SK-N-SH (cell line): ENCODE data around the gene SLCO3A1. TPM values are rescaled to one million over a fixed set of nuclear protein-coding genes. Genes with fewer than 3 reads are reported as not detected.

Source experiments
- CTCF ChIA-PET: fragments of 300-600, 350-600 bp; formaldehyde crosslinking; extraction: SDS; loops from one replicate; lab custom pipeline; 2021; lab: Yijun Ruan, JAX
- POLR2A ChIA-PET: fragments of 350-600 bp; sonication (Branson Sonifier 250); formaldehyde crosslinking; extraction: SDS; loops from one replicate; lab custom pipeline; 2020; ENCODE audit warnings: antibody characterized with exemption, inconsistent platforms; lab: Yijun Ruan, JAX
- DNase-seq: peaks from one replicate; pipeline ENCODE4 v3.0.0; 2012
- H2AFZ ChIP-seq: fragments of 200-600 bp; sonication (generic); 2 replicates; pipeline ENCODE4 v1.8.1; 2016; ENCODE audit warnings: antibody characterized with exemption, mild to moderate bottlenecking, low read depth
- H3F3A ChIP-seq: fragments of 200-600 bp; sonication (generic); replicated peaks from 2 replicates; pipeline ENCODE3; 2016; ENCODE audit warnings: antibody characterized with exemption, mild to moderate bottlenecking; ENCODE audit not compliant: insufficient read depth
- H3K27ac ChIP-seq, 2 experiments: fragments of 200-500 bp in 1 of 2; fragments of 200-600 bp in 1 of 2; sonication (Bioruptor generic) in 1 of 2; sonication (generic), shearing (Covaris generic) in 1 of 2; 2 replicates each; pipeline versions ENCODE4 v1.5.1 to v1.6.1; 2014 to 2016; ENCODE audit warnings: low read depth in 2 of 2, inconsistent platforms in 1 of 2, low read length in 1 of 2, mild to moderate bottlenecking in 1 of 2, mixed read lengths in 1 of 2
- H3K27me3 ChIP-seq: fragments of 200-600 bp; sonication (generic), shearing (Covaris generic); 2 replicates; pipeline ENCODE4 v1.6.1; 2016; ENCODE audit warnings: mixed run types; ENCODE audit not compliant: insufficient read depth
- H3K36me3 ChIP-seq, 2 experiments: fragments of 200-500 bp in 1 of 2; fragments of 200-600 bp in 1 of 2; sonication (Bioruptor generic) in 1 of 2; sonication (generic) in 1 of 2; replicated peaks in 1 of 2; 2 replicates each; pipeline versions ENCODE3 to v1.5.1; 2014 to 2016; ENCODE audit warnings: low read length in 1 of 2, mild to moderate bottlenecking in 1 of 2; ENCODE audit not compliant: insufficient read depth in 2 of 2, control insufficient read depth in 1 of 2
- H3K4me1 ChIP-seq, 2 experiments: fragments of 200-500 bp in 1 of 2; fragments of 200-600 bp in 1 of 2; sonication (Bioruptor generic) in 1 of 2; sonication (generic), shearing (Covaris generic) in 1 of 2; 2 replicates each; pipeline versions ENCODE4 v1.5.1 to v1.6.1; 2014 to 2016; ENCODE audit warnings: low read depth in 1 of 2, low read length in 1 of 2, mixed run types in 1 of 2; ENCODE audit not compliant: insufficient read depth in 2 of 2, control insufficient read depth in 1 of 2
- H3K4me2 ChIP-seq: fragments of 200-600 bp; sonication (generic), shearing (Covaris generic); 2 replicates; pipeline ENCODE4 v1.6.1; 2017; ENCODE audit warnings: mixed run types
- H3K4me3 ChIP-seq, 2 experiments: fragments of 200-500 bp in 1 of 2; fragments of 200-600 bp in 1 of 2; sonication (Bioruptor generic) in 1 of 2; sonication (generic), shearing (Covaris generic) in 1 of 2; 2 replicates each; pipeline versions ENCODE4 v1.5.1 to v1.8.1; 2014 to 2016; ENCODE audit warnings: low read depth in 2 of 2, inconsistent platforms in 1 of 2, low read length in 1 of 2, mild to moderate bottlenecking in 1 of 2, mixed read lengths in 1 of 2, moderate library complexity in 1 of 2
- H3K79me2 ChIP-seq: fragments of 200-600 bp; sonication (generic); 2 replicates; pipeline ENCODE4 v1.8.1; 2017; ENCODE audit warnings: mild to moderate bottlenecking; ENCODE audit not compliant: insufficient read depth
- H3K9ac ChIP-seq: fragments of 200-600 bp; sonication (generic); 2 replicates; pipeline ENCODE4 v1.6.1; 2017; ENCODE audit warnings: mixed run types
- H3K9me2 ChIP-seq: fragments of 200-600 bp; sonication (generic); 2 replicates; pipeline ENCODE4 v1.6.1; 2017; ENCODE audit warnings: mixed run types
- H3K9me3 ChIP-seq: fragments of 200-600 bp; sonication (generic); 2 replicates; pipeline ENCODE4 v1.6.1; 2017; ENCODE audit warnings: mixed run types, mild to moderate bottlenecking, moderate library complexity
- H4K20me1 ChIP-seq: fragments of 200-600 bp; sonication (generic); 2 replicates; pipeline ENCODE4 v1.6.1; 2017; ENCODE audit warnings: mild to moderate bottlenecking, mixed run types; ENCODE audit not compliant: insufficient read depth
- EP300 ChIP-seq, 2 experiments: IDR thresholded peaks; 2 replicates each; pipeline versions ENCODE4 v1.4.0 to v1.6.1; 2012; ENCODE audit warnings: borderline replicate concordance in 1 of 2, low read depth in 1 of 2, low read length in 1 of 2
- FOSL2 ChIP-seq: IDR thresholded peaks from 2 replicates; pipeline ENCODE4 v1.4.0; 2012; ENCODE audit warnings: low read depth, mild to moderate bottlenecking, moderate library complexity, borderline replicate concordance
- FOXJ3 ChIP-seq: sonication (generic); formaldehyde crosslinking; IDR thresholded peaks from 2 replicates; pipeline ENCODE4 v1.5.1; 2020; ENCODE audit warnings: mild to moderate bottlenecking, missing genetic modification reagents
- FOXM1 ChIP-seq: IDR thresholded peaks from 2 replicates; pipeline ENCODE4 v1.4.0; 2012; ENCODE audit warnings: low read depth, mild to moderate bottlenecking
- GATA2 ChIP-seq: sonication (generic); formaldehyde crosslinking; IDR thresholded peaks from 2 replicates; pipeline ENCODE4 v1.5.0; 2020; ENCODE audit warnings: mild to moderate bottlenecking, missing genetic modification reagents
- NRF1 ChIP-seq: IDR thresholded peaks from 2 replicates; pipeline ENCODE4 v1.6.1; 2012; ENCODE audit warnings: low read depth, mild to moderate bottlenecking, low read length
- TAF1 ChIP-seq: IDR thresholded peaks from 2 replicates; pipeline ENCODE4 v1.6.1; 2012; ENCODE audit warnings: low read depth, mild to moderate bottlenecking, low read length, moderate library complexity, borderline replicate concordance
- TEAD4 ChIP-seq: IDR thresholded peaks from 2 replicates; pipeline ENCODE4 v1.4.0; 2012; ENCODE audit warnings: mild to moderate bottlenecking, borderline replicate concordance; ENCODE audit not compliant: insufficient read depth
- YY1 ChIP-seq: IDR thresholded peaks from 2 replicates; pipeline ENCODE4 v1.4.0; 2012; ENCODE audit warnings: low read depth, mild to moderate bottlenecking
- WGBS: methylation state at CpG from one replicate; pipeline ENCODE4 v1.1.6; 2017; ENCODE audit warnings: low lambda C conversion rate; 5-methylcytosine and 5-hydroxymethylcytosine counted together
- polyA plus RNA-seq, 3 experiments: library from polyadenylated mRNA; depleted of rRNA; stranded (reverse); fragments of >200 nt; gene quantifications; 2 replicates each; pipeline ENCODE4 v1.2.3, GENCODE V29; 2012
- TF ChIP-seq, protein P1 (sequence below): IDR thresholded peaks from 2 replicates; pipeline ENCODE4 v1.4.0; 2012; ENCODE audit warnings: low read depth, borderline replicate concordance
- TF ChIP-seq, protein P2 (sequence below): IDR thresholded peaks from 2 replicates; pipeline ENCODE4; 2012
- TF ChIP-seq, protein P3 (sequence below): IDR thresholded peaks from 2 replicates; pipeline ENCODE4 v1.4.0; 2012; ENCODE audit warnings: low read depth
- TF ChIP-seq, protein P4 (sequence below): IDR thresholded peaks from 2 replicates; pipeline ENCODE4 v1.4.0; 2012; ENCODE audit warnings: low read depth, borderline replicate concordance
- TF ChIP-seq, protein P5 (sequence below): fragments of 150-350 bp; IDR thresholded peaks from 2 replicates; pipeline ENCODE4 v1.6.1; 2016; ENCODE audit warnings: mild to moderate bottlenecking, low read depth, low read length
- TF ChIP-seq, protein P6 (sequence below): fragments of 150-350 bp; IDR thresholded peaks from 2 replicates; pipeline ENCODE4 v1.6.1; 2017; ENCODE audit warnings: antibody characterized with exemption, low read length, low read depth, borderline replicate concordance

SLCO3A1 gene
- polyA plus RNA-seq, 1 of the 3 experiments (the other 2 are of a cell fraction) = 19.7 TPM

DNA sequence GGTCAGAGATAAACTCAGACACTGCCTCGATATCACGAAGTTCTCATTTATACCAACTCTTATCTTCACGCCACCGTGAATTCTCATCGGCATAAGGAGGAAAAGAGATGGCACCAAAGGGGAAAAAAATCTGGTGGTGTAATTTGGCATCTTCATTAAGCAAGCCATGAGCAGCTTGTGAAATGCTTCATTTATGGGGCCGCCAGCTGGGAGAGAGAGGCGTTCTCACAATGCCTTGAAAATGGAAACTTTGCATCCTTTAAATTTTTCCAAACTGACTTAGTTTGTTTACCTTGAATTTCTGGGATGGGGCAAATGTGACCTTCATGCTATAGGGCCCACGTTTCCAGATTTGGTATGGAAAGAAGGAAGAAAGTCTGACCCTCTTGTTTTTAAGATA, 297.7 kb downstream of the SLCO3A1 start:
- TF ChIP-seq, protein P1, sequence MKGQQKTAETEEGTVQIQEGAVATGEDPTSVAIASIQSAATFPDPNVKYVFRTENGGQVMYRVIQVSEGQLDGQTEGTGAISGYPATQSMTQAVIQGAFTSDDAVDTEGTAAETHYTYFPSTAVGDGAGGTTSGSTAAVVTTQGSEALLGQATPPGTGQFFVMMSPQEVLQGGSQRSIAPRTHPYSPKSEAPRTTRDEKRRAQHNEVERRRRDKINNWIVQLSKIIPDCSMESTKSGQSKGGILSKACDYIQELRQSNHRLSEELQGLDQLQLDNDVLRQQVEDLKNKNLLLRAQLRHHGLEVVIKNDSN = no peak
- TF ChIP-seq, protein P2, sequence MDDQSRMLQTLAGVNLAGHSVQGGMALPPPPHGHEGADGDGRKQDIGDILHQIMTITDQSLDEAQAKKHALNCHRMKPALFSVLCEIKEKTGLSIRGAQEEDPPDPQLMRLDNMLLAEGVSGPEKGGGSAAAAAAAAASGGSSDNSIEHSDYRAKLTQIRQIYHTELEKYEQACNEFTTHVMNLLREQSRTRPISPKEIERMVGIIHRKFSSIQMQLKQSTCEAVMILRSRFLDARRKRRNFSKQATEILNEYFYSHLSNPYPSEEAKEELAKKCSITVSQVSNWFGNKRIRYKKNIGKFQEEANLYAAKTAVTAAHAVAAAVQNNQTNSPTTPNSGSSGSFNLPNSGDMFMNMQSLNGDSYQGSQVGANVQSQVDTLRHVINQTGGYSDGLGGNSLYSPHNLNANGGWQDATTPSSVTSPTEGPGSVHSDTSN = no peak
- TF ChIP-seq, protein P3, sequence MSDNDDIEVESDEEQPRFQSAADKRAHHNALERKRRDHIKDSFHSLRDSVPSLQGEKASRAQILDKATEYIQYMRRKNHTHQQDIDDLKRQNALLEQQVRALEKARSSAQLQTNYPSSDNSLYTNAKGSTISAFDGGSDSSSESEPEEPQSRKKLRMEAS = no peak
- TF ChIP-seq, protein P4, sequence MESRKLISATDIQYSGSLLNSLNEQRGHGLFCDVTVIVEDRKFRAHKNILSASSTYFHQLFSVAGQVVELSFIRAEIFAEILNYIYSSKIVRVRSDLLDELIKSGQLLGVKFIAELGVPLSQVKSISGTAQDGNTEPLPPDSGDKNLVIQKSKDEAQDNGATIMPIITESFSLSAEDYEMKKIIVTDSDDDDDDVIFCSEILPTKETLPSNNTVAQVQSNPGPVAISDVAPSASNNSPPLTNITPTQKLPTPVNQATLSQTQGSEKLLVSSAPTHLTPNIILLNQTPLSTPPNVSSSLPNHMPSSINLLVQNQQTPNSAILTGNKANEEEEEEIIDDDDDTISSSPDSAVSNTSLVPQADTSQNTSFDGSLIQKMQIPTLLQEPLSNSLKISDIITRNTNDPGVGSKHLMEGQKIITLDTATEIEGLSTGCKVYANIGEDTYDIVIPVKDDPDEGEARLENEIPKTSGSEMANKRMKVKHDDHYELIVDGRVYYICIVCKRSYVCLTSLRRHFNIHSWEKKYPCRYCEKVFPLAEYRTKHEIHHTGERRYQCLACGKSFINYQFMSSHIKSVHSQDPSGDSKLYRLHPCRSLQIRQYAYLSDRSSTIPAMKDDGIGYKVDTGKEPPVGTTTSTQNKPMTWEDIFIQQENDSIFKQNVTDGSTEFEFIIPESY = no peak
- TF ChIP-seq TEAD4 (no peak), FOSL2 (no peak), EP300 (IDR thresholded peaks at IDR 0.05; ENCODE audit: borderline replicate concordance in 1 of 2, low read depth in 1 of 2, low read length in 1 of 2) (no peak), GATA2 (CRISPR knock-in tag) (no peak)
- H3K79me2 ChIP-seq = no peaks in the 10 kb centered on the region
- CTCF ChIA-PET = interaction anchor here (0.6 kb wide), 1 partner anchor 30 kb away, joined by 3 read pairs; no protein-coding TSS in a partner anchor

DNA sequence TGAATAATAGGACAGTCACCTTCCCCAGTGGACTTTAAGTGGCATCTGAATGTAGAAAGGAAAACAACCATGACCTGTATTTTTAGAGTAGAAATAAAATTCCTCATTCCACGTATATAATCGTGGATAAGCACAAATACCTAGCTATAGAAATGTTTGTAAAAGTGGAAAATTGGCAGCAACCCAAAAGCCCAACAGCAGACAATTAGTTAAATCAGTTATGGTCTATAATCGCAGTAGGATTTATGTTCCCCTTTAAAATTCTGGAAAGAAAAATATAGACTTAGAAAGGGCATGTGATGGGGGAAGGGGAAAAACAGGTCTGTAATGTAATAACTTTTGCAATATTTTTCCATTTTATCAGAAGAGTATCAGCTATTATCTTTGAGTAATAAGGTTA, 298.2 kb downstream of the SLCO3A1 start:
- POLR2A ChIA-PET = no interaction called here
- Histone ChIP-seq H4K20me1 (no peaks in the 10 kb centered on the region), H3F3A (no peaks in the 10 kb centered on the region), H3K9me2 (no peaks in the 10 kb centered on the region), H3K79me2 (no peaks in the 10 kb centered on the region), H3K4me2 (no peak overlapping the region), H3K36me3 (peaks cover 14 to 22% of the 10 kb centered on the region in 2 experiments), H3K27ac (no peak overlapping the region), H3K4me3 (no peak overlapping the region), H3K9ac (no peak overlapping the region), H3K4me1 (peaks cover 0 to 11% of the 10 kb centered on the region in 2 experiments; a peak in 2 of 4 replicates), H3K27me3 (no peaks in the 10 kb centered on the region), H3K9me3 (no peaks in the 10 kb centered on the region), H2AFZ (no peak overlapping the region)
- TF ChIP-seq, protein P1 = no peak
- TF ChIP-seq, protein P5, sequence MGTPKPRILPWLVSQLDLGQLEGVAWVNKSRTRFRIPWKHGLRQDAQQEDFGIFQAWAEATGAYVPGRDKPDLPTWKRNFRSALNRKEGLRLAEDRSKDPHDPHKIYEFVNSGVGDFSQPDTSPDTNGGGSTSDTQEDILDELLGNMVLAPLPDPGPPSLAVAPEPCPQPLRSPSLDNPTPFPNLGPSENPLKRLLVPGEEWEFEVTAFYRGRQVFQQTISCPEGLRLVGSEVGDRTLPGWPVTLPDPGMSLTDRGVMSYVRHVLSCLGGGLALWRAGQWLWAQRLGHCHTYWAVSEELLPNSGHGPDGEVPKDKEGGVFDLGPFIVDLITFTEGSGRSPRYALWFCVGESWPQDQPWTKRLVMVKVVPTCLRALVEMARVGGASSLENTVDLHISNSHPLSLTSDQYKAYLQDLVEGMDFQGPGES = no peak
- TF ChIP-seq FOSL2 (no peak), FOXJ3 (CRISPR knock-in tag) (no peak), NRF1 (no peak), YY1 (no peak), GATA2 (CRISPR knock-in tag) (no peak), FOXM1 (no peak), TAF1 (no peak)
- TF ChIP-seq, protein P6, sequence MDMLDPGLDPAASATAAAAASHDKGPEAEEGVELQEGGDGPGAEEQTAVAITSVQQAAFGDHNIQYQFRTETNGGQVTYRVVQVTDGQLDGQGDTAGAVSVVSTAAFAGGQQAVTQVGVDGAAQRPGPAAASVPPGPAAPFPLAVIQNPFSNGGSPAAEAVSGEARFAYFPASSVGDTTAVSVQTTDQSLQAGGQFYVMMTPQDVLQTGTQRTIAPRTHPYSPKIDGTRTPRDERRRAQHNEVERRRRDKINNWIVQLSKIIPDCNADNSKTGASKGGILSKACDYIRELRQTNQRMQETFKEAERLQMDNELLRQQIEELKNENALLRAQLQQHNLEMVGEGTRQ = no peak
- 56% methylated on average over 3 of the region's 3 CpGs for WGBS
- no peak for DNase-seq
- CTCF ChIA-PET = interaction anchor here (1.0 kb wide), 1 partner anchor 447 kb away, joined by 3 read pairs; no protein-coding TSS in a partner anchor

More for the DNA sequence above, 297.7 kb downstream of the SLCO3A1 start:
- H2AFZ ChIP-seq = no peak overlapping the region
- DNase-seq = no peak
- H3K4me1 ChIP-seq = peaks cover 0 to 11% of the 10 kb centered on the region in 2 experiments; a peak in 2 of 4 replicates
- 91% methylated on average over 8 of the region's 8 CpGs for WGBS
- no peak overlapping the region for H3K4me2 ChIP-seq
- no peak overlapping the region for H3K9ac ChIP-seq
- no peak overlapping the region for H3K4me3 ChIP-seq
- no peaks in the 10 kb centered on the region for H3K9me2 ChIP-seq
- H3K9me3 ChIP-seq = no peaks in the 10 kb centered on the region
- no peak overlapping the region for H3K27ac ChIP-seq
- POLR2A ChIA-PET = no interaction called here
- no peaks in the 10 kb centered on the region for H3F3A ChIP-seq
- H3K27me3 ChIP-seq = no peaks in the 10 kb centered on the region
- H4K20me1 ChIP-seq = no peaks in the 10 kb centered on the region
- H3K36me3 ChIP-seq = peaks cover 14 to 22% of the 10 kb centered on the region in 2 experiments
